ENCODE data around the gene CUZD1.
"Not testable (repeated sequence)": the region's sequence is repeated elsewhere in the genome, so short reads cannot be mapped to it uniquely, and the experiment has no call there.

Gene CUZD1

GRCh38 chr10:122864194-122864592, 18.5 kb upstream of the CUZD1 start:
- TF ChIP-seq CTCF (IDR thresholded peaks at IDR 0.05; ENCODE audit: low read length, missing control alignments) = no peak
- H3K4me3 ChIP-seq (replicated peaks; ENCODE audit: low read depth, low read length) = no peak overlapping the region
- DNase-seq (ENCODE audit: low read depth) = peak; percentile 39

DNA sequence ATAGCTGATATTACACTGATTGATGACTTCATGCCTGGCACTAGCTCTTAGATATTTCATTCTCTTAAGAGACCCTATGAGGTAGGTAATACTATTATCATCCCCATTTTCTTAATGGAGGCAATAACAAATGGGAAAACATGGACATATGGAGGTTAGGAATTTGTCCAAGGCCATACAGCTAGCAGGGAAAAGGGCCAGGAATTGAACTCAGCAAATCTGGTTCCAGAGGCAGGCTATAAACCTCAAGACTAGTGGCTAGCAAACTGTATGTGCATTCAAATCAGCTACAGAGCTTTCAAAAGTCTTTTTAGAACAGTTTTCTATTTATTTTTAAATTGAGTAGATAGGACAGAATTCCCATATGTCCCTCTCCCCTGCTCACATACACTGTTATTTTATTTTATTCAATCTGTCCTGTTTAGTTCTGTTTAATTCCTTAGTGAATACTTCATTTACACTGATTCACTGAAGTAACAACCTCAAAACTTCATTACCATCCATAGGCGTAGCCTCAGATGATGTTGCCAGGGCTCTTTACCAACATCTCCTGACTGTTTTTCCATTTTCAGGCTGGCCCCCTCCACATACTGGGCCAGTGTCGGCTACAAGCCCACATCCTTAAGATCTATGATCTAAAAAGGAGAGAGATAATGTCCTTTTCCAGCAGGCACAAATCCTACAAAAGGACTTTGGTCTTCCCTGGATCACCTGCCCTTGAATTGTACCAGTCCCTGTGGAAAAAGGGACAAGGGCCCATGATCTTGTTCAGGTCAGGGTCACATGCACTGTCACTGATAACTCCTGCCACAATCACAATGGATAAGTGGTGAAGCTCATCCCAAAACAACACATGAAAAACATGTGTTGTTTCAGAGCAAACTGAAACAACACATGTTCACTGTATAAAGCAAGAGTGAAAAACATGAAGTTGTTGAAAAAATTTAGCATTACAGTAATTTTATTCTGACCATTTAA, 17.8 kb upstream of the CUZD1 start:
- DNase-seq (ENCODE audit: low read depth) = no peak
- H3K4me3 ChIP-seq (replicated peaks; ENCODE audit: low read depth, low read length) = no peak overlapping the region
- TF ChIP-seq CTCF (IDR thresholded peaks at IDR 0.05; ENCODE audit: low read length, missing control alignments) = no peak

- no peak overlapping the region for H3K4me3 ChIP-seq (replicated peaks; ENCODE audit: low read depth, low read length)
- DNase-seq (ENCODE audit: low read depth) = peak; percentile 72
- no peak for TF ChIP-seq CTCF (IDR thresholded peaks at IDR 0.05; ENCODE audit: low read length, missing control alignments)
Measured at GRCh38 chr10:122861711-122862161, 16.1 kb upstream of the CUZD1 start.

DNA sequence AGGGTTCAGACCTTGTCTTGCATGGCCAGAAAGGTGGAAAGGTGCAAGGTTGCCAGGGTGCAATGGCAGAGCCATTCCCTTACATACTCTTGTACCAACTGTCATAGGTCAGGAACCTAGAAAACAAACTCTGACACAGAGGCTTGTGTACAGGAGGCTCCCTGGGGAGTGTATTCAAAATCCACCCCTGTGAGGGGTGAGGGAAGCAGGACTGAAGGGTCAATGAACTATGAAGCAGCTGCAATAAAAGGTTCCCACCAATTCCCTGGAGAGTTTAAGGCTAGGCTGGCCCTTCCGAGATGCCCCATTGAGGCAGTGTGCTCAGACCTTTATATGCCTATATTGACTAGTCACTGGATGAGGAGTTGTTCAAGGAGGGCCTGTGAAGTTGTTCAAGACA, 13.9 kb upstream of the CUZD1 start:
- H3K4me3 ChIP-seq (replicated peaks; ENCODE audit: low read depth, low read length) = no peak overlapping the region
- DNase-seq (ENCODE audit: low read depth) = no peak
- no peak for TF ChIP-seq CTCF (IDR thresholded peaks at IDR 0.05; ENCODE audit: low read length, missing control alignments)

DNA sequence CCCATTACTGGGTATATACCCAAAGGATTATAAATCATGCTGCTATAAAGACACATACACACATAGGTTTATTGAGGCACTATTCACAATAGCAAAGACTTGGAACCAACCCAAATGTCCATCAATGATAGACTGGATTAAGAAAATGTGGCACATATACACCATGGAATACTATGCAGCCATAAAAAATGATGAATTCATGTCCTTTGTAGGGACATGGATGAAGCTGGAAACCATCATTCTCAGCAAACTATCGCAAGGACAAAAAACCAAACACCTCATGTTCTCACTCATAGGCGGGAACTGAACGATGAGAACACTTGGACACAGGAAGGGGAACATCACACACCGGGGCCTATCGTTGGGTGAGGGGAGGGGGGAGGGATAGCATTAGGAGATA, 12.4 kb upstream of the CUZD1 start:
- H3K4me3 ChIP-seq (replicated peaks; ENCODE audit: low read depth, low read length) = not testable (repeated sequence)

DNA sequence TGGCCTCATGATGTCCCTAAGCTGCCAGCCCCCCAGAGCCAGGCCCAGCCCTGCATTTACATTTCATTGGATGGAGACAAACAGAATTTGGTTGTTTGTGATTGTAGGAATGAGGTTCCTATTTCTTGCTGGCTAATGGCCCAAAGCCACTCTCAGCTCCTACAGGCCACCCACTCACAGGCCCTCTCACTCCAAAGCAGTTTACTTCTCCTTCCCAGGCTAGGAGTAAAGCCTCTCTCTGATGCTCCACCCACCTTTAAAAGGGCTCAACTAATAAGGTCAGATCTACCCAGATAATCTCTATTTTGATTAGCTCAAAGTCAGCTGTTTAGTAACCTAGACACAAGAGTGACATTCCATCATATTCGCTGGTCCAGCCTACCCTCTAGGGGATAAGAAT, 11.2 kb upstream of the CUZD1 start:
- H3K4me3 ChIP-seq (replicated peaks; ENCODE audit: low read depth, low read length) = no peak overlapping the region
- TF ChIP-seq CTCF (IDR thresholded peaks at IDR 0.05; ENCODE audit: low read length, missing control alignments) = no peak
- no peak for DNase-seq (ENCODE audit: low read depth)

More for the DNA sequence above, 12.4 kb upstream of the CUZD1 start:
- DNase-seq (ENCODE audit: low read depth) = not testable (repeated sequence)

DNA sequence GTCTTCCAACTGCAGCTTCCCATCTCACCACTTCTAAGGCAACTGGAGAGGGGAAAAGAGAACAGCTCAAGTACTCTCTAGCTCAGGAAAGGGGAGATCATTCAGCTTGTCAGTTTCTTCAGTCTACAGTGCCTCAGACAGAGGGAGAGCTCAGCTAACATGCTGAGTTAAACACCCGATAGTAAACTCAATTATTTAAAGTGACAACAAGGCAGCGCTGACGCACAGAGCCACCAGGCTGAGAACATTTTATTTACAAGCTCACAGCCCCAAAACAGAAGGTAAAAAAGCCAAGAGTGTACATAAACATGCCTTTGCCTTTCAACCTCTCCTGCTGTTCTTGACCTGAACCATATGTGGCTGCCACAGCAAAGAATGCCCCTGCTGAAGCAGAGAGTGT, 10.1 kb upstream of the CUZD1 start:
- DNase-seq (ENCODE audit: low read depth) = no peak
- H3K4me3 ChIP-seq (replicated peaks; ENCODE audit: low read depth, low read length) = no peak overlapping the region
- no peak for TF ChIP-seq CTCF (IDR thresholded peaks at IDR 0.05; ENCODE audit: low read length, missing control alignments)

Measured in fibroblast of pulmonary artery (primary cell).